ENCODE data around the gene AP3S2.
"Not testable (repeated sequence)": the region's sequence is repeated elsewhere in the genome, so short reads cannot be mapped to it uniquely, and the experiment has no call there.

The AP3S2 gene

DNA sequence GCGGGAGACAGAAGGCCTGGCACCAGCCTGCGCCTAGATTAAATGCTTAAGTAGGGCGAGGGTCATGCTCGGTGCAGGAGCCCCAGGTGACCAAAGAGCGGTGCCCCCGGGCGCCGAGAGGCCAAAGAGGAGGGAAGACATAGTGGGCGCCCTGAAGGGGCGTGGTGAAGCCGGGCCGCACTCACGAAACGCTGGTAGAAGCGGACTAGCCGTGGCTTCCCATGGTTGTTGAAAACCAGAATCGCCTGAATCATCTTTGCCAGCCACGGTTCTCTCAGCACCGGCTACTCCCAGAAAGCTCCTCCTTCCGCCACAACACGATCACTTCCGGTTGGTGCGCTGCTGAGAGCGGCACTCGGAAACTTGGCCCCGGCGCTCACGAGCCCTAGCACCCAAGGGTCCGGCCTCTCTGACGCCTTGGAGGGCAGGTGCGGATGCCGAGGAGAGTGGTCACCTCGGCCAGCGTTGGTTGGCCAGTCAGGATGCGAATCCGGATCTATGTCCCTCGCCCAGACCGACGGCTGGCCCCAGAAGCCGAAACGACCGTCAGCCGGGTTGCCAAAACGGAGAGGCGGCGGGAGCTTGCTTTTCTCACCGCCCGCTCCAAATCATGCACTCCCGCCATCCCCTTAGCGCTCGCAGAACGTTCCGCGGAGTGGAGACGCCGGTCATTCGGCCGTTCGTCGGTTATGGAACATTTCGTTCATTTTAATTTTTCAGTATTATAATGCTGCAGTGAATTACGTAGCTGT lies at the start of gene AP3S2:
Gene AP3S2, minus strand, starts transcription at position 299 of the 752 bp plus-strand sequence. Its CDS starts 45 bp downstream, at position 254.
- DNase-seq (ENCODE audit: low spot score): peak; percentile 90

DNA sequence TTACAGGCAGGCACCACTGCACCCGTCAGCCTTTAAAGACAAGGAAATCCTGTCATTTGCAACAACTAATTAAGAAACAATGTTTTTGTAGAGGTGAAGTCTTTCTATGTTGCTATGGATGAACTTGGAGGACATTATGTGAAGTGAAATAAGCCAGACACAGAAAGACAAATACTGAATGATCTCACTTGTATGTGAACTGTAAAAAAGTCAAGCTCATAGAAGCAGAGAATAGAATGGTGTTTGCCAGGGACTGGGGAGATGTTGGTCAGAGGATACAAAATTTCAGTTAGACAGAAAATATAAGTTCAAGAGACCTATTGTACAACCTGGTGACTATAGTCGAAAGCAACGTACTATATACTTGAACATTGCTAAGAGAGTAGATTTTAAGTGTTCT lies 46.1 kb upstream of the AP3S2 start:
- no peak for DNase-seq (ENCODE audit: low spot score)

DNA sequence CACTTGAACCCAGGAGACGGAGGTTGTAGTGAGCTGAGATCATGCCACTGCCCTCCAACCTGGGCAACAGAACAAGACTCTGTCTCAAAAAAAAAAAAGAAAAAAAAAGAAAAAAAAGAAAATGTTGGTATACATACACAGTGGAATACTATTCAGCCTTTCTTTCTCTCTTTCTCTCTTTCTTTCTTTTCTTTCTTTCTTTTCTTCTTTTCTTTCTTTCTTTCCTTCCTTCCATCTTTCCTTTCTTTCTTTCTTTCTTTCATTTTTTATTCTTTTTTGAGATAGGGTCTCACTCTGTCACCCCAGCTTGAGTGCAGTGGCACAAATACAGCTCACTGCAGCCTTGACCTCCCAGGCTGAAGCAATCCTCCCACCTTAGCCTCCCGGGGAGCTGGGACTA lies 45.6 kb upstream of the AP3S2 start:
- not testable (repeated sequence) for DNase-seq (ENCODE audit: low spot score)

DNA sequence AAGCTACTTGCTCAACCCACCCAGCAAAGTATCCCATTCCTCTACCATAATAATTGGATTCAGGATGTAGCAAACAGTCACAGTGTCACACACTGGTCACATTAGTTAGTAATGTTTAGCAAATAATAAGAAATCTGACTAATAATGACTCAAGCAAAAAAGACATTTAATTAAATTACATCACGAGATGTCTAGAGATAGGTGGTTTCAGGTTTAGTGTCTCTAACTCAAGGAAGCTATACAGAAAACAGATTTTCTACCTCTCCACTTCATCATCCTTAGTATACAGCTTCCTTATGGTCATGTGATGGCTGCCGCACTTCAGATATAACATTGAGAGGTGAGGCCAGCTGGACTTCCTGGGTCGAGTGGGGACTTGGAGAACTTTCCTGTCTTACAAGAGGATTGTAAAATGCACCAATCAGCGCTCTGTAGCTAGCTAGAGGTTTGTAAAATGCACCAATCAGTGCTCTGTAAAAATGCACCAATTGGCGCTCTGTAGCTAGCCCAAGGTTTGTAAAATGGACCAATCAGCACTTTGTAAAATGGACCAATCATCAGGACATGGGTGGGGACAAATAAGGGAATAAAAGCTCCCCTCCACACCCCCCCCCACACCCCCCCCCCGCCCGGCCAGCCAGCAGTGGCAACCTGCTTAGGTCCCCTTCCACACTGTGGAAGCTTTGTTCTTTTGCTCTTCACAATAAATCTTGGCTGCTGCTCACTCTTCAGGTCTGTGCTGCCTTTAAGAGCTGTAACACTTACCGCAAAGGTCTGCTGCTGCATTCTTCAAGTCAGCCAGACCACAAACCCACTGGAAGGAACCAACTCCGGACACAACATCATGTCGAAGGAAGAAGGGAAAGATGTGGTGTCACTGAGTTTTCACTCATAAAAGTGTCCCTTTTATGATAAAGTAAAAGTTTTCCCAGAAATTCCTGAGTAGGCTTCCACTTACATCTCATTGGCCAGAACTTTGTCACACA lies 43.9 kb upstream of the AP3S2 start:
- DNase-seq (ENCODE audit: low spot score): no peak

DNA sequence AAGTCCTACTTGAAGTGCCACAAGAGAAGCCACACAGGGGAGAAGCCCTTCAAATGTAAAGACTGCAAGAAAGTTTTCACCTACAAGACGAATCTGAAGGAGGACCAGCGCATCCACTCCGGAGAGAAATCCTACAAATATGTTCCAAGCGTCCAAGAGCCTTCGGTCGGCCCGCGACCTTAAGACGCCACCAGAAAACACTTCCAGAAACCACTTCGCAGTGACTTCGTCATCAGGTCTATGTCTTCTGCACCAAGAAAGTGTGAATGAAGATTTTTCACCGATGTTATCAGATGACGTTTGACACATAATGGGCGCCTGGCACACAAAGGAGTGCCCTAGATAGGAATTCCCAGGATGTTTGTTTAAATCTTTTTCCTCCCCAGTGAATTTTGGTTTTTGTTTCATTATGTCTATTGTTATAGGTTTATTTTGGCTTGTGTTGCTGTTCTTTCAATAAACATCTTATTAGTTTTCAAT lies 43.0 kb upstream of the AP3S2 start:
- DNase-seq (ENCODE audit: low spot score): no peak

DNA sequence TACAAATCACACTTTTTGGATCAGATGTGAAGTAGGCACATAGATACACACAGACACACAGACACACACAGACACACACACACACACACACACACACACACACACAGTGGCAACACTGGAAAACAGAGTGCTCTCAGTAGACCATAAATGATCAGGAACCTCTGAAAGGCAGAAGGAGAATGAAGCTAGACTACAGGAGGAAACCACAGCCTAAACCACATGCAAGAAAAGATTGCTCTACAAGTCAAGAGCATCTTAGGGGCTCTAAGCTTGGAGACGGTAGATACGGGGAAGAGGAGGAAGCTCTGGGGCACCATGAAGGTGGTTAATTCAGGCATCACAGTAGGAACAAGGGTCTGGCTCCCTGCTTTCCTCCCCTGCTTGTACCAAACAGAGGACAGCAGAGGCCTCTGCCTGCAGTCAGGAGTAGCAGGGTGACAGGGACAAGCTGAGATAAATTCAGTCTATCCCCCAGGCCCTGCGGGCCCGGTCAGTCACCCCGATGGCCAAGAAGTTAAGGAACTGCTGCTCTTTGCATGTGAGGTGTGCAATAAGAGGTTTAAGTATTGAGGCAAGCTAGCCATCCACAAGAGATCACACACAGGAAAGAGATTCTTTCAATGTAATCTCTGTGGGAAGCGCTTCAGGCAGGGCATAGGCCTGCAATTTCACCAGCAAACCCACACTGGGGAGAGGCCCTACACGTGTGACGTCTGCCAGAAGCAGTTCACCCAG lies 42.4 kb upstream of the AP3S2 start:
- DNase-seq (ENCODE audit: low spot score): no peak

DNA sequence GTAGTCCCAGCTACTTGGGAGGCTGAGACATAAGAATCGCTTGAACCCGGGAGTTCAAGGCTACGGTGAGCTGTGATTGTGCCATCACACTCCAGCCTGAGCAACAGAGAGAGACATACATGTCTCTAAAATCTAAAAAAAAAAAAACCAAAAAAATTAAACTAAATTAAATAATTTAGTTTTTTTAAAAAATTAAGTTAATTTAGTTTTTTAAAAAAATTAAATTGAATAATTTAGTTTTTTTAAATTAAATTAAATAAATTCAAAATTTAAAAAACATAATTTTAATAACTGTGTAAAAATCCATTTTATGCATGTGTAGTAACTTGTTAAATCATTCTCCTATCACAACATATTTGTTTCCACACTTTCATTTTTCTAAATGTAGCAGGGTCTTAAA lies 39.1 kb upstream of the AP3S2 start:
- no peak for DNase-seq (ENCODE audit: low spot score)

DNA sequence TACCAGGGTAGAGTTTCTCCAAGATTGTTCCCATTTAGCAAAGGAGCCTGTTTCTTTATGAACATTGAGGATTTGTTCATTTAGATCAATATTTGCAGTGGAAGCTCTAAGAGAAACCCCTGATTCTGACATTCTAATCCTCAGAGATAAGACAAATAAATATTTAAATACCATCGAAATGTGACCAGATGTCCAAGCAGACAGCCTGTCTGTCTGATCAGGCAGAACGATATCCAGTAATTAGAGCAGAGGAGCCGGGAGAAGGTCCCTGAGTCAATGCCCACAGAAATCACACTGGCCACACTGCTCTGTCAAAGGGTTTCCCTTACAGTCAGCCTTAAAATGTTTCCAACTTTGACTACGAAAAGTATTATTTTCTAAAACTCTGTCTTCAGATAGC lies 34.6 kb upstream of the AP3S2 start:
- no peak for DNase-seq (ENCODE audit: low spot score)

DNA sequence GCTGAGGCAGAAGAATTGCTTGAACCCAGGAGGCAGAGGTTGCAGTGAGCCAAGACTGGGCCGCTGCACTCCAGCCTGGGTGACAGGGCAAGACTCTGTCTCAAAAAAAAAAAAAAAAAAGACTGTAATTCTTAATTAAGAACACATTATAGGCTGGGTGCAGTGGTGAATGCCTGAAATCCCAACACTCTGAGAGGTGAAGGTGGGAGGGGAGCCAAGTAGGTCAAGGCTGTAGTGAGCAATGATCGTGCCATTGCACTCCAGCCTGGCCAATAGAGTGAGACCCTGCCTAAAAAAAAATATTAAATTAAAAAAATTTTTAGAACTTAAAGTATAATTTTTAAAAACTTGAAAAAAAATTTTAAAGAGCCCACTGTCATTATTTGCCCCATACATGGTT lies 32.4 kb upstream of the AP3S2 start:
- DNase-seq (ENCODE audit: low spot score): no peak

DNA sequence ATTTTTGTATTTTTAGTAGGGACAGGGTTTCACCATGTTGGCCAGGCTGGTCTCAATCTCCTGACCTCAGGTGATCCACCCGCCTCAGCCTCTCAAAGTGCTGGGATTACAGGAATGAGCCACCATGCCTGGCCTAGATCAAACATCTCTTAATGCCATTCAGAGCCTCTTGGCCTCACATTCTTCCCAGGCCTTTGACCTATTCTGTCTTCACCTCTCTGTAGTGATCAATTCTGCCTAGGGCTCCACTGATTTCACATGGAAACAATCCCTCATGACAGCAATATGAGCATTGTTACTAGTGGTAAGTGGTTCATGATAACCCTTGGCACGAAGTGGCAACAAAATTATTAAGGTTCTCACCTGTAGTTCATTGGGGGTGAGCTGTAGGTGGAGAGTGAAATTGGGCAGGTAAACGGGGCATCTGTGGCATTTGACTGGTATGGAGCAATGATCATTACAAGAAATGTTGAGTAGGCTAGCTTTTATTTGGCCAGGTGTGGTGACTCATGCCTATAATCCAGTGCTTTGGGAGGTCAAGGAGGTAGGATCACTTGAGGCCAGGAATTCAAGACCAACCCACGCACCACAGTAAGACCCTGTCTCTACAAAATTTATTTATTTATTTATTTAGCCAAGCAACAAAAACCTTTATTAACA lies 23.8 kb upstream of the AP3S2 start:
- no peak for DNase-seq (ENCODE audit: low spot score)

DNA sequence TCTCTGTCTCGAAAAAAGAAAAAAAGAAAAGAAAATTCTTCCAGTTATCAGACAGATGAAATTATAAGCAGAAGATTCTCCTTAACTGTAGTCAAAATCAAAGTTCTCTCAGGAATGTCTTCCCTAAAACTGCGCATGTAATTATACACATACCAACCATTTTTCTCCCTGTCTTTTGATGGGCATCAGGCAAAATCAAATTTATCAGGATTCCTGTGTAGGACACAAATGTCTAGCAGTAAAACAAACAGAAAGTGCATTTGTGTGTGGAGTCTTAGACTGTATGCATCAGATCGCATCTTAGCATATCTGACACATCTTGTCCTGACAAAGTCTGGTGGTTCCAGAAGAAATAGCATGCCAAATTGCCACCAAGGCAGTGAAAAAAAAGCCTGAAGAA lies 22.9 kb upstream of the AP3S2 start:
- DNase-seq (ENCODE audit: low spot score): no peak

DNA sequence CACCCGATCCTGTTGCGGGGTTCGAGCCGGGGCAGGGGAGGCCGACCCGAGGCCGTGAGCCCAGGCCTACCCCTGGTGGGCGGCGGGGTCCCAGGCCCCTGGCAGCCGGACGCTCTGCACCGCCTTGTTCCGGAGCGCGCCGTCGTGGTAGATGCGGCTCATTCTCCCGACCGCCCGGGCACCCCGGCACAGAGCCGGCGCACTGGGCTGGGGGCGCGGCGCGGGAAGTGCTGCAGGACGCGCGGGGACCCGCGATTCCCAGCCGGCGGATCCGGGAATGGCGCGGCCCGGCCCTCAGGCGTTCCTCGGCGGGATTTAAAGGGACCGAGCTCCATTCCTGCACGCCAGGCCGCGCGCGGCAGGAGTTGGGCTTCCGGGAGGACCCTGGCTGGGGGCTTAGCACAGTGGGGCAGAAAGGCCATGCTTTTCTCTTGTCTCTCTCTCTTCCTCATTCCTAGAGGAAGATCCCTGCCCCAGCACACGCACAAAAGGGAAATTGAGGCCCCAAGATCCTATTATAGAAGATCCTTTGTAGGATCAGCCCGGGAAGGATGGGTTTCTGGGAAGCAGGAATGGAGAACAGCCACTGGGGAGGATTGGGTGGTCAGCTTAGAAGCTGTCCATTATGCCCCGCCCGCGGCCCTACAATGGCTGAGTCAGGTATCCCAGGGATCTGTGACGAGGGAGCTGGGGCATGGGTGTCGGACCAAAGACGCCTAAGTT lies 19.0 kb upstream of the AP3S2 start, which contains the start of gene ARPIN:
Gene ARPIN, minus strand, starts transcription at position 279 of the 723 bp plus-strand sequence. Its CDS starts 117 bp downstream, at position 162.
- DNase-seq (ENCODE audit: low spot score): no peak

DNA sequence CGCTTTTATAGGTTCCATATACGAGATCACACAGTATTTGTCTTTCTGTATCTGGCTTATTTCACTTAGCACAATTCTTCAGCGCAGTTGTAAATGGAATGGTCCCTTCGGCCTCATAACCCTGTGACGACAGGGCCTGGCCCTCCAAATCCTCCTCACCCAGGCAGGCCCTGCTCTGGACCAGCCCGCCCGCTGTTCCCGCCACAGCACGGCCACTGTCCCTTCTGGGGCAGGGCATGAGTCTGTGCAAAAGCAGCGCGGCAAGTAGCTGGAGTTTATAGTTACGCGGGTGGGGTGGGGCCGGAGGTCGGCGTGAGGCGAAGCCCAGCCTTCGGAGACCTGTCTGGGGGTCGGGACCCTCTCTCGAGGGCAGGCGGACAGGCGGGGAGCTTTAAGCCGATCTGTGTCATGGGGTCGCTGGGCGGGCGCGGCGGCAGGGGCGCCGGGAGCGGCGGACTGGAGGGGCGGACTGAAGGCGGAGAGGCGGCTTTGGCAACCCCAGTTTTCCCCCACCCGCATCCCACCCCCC lies 18.4 kb upstream of the AP3S2 start:
- DNase-seq (ENCODE audit: low spot score): no peak

DNA sequence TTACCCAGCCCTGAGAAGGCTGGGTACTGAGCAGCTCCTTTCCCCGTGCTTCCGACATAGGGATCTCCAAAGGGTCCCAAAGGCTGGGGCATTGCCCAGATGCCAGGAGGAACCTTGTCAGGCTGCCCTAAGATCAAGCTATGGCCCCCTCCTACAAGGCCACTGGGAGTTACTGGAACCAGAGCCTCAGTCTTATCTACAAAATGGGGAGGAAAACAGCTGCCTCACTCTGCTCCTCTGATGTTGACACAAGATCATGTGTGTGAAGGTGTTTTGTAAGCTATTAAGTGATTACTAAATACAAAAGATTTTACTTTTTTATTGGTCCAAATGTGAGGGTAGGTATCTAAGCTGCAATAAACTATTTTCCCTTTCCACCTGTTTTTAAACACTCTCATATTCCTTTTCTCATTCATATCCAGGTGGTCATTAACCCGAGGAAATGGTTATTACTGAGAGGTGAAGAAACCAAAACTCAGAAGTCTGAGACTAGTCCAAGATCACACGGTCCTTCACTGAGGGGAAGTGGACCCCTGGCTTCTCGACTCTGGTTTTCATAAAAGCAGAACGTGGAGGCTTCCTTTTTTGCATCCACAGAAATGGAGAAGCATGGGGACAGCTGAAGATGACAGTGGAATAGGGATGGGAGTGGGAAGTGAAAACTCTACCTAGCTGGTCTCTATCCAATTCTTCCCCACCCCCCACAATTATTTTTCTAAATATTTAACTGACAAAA lies 17.3 kb upstream of the AP3S2 start:
- DNase-seq (ENCODE audit: low spot score): peak; percentile 53

DNA sequence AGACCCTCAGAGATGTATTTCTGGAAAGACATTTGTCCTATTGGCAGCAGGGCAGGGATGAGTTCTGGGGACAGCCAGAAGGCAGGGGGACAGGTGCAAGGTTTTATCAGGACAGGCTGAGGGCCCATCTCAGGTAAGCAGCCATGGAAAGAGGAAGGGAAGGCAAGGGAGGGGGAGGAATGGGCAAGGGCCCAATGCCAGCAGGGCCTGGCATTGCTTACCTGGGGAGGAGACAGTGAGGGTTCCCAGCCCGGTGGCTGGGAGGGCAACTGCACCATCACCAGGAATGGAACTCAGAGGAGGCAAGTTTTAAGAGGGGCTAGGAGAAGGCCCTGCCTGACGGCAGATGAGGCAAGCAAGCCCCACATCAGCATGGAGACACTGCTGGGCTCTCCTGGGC lies 15.8 kb upstream of the AP3S2 start:
- no peak for DNase-seq (ENCODE audit: low spot score)

DNA sequence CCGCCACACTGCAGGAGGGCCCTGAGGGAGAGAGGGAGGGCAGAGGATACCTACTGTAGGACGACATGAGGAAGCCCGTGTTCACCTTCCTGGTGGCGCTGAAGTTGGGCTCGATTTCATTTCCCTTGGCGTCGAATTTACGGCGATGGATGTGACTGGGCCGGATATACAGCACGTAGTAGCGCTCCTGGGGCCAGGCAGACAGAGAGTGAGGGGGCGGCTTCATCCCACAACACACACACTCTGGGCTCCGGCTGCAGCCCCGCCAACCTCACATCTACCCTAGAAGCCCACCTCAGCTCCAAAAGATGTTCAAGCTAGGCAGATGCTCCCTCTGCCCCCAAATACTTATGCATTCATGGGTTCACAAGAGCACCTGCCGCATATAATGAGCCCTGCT lies 14.4 kb upstream of the AP3S2 start:
- no peak for DNase-seq (ENCODE audit: low spot score)

DNA sequence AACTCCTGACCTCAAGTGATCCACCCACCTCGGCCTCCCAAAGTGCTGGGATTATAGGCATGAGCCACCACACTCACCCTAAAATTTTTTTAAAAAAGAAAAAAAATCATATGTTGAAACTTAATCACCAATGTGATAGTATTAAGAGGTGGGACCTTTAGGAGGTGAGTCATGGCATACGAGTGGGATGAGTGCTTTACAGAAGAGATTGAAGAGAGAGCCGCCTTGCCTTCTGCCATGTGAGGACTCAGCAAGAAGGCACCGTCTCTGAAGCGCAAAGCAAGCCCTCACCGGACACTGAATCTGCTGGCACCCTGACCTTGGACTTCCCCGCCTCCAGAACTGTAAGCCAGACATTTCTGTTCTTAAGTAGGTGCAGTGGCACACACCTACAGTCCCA lies 13.5 kb upstream of the AP3S2 start:
- no peak for DNase-seq (ENCODE audit: low spot score)

DNA sequence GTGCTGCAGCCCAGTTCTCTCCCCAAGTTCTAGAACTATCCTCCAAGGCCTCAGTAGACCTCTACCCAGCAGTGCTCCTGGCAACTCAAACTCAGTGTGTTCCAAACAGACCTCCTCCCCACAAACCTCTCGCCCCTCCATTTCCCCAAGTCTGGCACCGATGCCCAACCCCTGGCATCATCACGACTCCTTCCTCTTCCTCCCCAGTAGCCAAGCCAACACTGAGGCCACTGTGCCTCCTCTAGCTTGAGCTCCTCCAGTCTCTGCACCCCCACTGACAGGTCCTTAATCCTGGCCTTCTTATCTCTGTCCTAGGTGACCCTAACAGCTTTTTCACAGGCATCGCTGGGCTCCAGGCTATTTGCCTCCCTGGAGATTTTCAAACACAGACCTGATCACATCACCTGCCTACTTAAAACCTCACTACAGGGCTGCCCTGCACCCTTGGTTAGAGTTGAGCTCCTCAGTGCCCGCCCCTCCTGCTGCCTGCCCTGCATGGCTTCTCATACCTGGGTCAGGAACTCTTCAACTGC lies 12.1 kb upstream of the AP3S2 start:
- DNase-seq (ENCODE audit: low spot score): no peak

DNA sequence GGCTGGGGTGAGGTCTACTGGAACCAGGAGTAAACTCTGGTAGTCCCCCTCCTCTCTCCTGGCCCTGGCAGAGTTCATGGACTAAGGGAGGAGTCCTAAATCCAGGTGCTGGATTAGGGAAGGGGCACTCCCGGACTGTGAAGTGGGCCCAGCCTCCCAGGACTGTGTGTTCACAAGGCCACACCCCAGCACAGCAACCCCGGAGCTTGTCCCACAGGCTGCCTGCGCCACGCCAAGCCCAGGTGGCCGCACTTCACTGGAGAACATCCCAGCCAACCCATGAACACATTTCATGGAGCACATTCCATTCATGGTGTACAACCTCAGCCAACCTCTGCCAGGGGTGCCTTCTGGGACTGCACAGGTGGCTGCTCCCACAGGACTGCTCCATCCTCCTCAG lies 10.7 kb upstream of the AP3S2 start:
- no peak for DNase-seq (ENCODE audit: low spot score)

DNA sequence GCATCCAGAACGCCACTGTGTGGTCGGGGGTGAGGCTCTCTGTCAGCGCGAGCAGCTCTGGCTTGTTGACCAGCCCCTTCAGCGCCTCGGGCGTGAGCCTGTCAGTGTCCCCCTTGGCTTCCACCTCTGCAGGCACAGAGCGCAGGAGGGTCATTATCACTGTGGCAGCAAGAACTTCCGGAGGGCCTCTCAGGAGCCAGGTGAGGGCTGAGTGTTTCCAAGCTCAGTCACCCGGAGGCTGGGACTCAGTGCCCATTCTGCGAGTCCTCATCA lies 10.0 kb upstream of the AP3S2 start:
- DNase-seq (ENCODE audit: low spot score): no peak

Measured in pons (tissue), 1 donor.